GM18505 (cell line): ENCODE measurements around the gene ZDHHC12.
"Not testable (repeated sequence)": the region's sequence is repeated elsewhere in the genome, so short reads cannot be mapped to it uniquely, and the experiment has no call there.

ENCODE experiments used
- ATAC-seq: cut with Tn5 transposase; IDR thresholded peaks from one replicate; pipeline ENCODE4 v1.9.1; 2021; ENCODE audit not compliant: unreplicated experiment
- POLR2A ChIP-seq: IDR thresholded peaks from 4 replicates; pipeline ENCODE4 v1.6.1; 2011; ENCODE audit warnings: borderline replicate concordance; ENCODE audit not compliant: insufficient read depth, insufficient read length; ENCODE audit errors: extremely low read depth

The ZDHHC12 gene

DNA sequence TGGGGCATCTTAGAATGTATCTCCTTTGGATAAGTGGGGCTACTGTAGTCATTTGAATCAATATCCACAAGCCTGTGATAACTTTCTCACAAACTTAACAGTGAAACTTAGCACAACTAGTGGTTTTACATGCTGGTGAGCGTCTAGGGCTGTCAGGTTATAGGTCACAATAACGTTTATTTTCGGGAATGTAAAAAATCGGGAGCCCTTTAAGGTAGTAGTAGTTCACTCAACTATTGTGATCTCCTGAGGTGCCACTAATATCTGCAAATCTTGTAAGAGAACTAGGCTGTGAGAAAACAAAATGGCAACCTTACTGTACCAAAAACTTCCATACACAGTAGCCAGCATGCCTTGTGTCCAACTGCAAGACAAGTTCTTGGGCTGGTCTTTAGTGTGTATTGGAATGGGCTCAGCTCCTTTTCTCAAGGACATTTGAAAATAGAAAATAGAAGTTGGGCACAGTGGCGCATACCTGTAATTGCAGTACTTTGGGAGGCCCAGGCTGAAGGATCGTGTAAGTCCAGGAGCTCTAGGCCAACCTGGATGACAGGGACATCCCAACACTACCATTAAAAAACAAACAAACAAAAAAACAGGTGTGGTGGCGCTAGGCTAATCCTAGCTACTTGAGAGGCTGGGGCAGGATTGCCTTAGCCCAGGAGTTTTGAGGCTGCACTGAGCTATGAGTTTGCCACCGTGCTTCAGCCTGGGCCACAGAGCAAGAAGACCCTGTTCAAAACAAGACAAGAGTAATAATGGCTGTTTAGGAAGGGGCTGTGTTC lies 26.8 kb downstream of the ZDHHC12 start:
- ATAC-seq = no peak
- TF ChIP-seq POLR2A = no peak

DNA sequence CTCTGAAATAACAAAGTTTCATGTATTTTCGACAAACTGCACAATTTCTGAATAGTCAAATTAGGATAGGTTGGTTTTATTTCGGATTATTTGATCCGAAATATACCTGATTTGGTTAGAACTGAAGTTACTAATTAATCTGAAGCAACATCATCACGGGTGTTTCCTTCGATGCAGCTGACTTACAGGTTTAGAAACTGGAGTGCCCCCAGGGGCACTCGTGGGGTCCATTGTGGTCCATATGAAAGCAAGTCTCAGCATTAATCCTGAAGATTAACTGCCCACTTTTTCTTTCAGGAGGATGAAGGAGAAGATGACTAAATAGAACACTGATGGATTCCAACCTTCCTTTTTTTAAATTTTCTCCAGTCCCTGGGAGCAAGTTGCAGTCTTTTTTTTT lies 29.6 kb downstream of the ZDHHC12 start:
- no peak for ATAC-seq
- TF ChIP-seq POLR2A = no peak

DNA sequence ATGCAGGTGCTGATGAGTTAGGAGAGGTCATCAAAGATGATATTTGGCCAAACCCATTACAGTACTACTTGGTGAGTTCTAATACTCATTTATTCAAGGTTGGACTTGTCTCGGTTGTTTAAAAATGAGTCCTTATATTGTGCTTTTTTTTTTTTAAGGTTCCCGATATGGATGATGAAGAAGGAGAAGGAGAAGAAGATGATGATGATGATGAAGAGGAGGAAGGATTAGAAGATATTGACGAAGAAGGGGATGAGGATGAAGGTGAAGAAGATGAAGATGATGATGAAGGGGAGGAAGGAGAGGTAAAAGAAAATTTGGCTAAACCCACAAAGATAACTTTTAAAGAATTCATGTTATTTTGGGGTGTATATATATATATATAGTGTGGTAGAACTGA lies 30.2 kb downstream of the ZDHHC12 start:
- ATAC-seq = not testable (repeated sequence)

DNA sequence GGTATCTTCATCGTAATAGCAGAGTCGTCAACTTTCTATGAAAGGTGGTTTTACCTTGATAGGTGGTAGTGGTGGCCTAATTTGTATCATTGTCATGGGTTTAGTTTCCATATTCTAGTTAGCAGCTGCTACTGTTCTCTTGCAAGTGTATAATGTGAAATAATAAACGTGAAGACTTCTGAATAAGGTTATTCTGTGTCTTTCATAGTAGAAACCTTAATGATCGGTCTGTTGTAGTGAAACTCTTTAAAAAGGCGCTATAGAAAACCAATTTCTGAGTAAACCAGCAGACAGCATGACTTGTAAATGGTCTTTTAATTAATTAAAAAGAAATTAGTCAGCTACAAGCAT lies 33.3 kb downstream of the ZDHHC12 start:
- ATAC-seq = no peak
- no peak for TF ChIP-seq POLR2A

DNA sequence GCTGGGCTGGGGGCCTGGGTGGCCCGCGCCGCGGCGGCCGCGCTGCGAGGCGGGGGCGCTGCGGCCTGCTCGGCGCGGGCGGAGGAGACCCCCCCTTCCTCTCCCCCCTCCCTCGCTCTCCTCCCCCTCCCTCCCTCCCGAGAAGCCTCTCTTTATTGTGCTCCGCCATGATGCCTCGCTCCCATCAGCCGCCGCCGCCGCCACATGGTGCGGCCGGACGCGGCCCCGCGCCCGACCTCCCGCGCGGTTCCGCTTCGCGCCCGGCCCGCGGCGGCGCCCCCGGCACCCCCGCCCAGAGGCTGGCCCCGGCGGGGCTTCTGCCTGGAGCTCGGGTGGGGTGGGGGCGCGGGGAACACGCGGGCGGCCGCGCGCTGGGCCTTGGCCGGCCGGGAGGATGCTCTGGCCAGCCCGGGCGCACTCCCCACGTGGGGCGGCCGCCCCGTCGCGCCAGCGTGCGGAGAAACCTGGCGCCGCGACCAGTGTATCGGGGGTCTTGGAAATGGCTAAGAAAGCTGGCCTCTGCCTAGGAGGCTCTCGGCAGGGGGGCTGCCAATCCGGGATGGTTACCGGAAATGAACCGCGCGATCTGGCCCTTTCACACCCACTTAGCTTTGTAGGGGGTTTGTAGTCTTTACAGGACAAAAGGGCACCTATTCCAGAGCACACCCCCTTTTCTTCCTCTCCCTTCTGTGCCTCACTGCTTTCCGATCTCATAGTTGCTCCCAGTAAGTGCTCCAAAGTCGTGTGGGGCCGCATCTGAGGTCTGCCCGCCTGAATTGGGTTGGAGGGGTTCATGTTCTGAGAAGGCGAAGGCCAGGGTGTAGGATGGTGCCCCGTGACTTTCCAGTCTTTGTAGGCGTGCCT lies 33.9 kb downstream of the ZDHHC12 start:
- no peak for ATAC-seq
- TF ChIP-seq POLR2A = peak; percentile 10

DNA sequence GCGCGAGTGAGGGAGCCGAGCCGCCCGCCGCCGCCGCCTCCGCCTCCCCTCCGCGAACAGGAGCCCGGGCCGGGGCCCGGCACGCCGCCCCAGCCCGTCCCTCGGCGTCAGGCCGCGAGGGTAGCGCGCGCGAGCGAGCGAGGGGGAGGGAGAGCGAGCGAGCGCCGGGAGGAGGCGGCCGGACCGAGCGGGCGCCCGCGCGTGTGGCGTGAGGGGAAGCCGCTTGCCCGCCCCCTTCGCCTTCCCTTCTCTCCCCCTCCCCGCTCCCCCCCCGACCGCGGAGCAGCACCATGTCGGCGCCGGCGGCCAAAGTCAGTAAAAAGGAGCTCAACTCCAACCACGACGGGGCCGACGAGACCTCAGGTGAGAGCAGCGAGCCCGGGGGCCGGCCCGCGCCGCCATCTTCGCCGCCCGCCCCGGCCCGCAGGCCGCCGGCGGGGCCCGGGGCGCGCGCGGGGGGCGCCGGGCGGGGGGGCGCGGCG lies 34.6 kb downstream of the ZDHHC12 start:
- ATAC-seq = peak; percentile 27
- TF ChIP-seq POLR2A = no peak

DNA sequence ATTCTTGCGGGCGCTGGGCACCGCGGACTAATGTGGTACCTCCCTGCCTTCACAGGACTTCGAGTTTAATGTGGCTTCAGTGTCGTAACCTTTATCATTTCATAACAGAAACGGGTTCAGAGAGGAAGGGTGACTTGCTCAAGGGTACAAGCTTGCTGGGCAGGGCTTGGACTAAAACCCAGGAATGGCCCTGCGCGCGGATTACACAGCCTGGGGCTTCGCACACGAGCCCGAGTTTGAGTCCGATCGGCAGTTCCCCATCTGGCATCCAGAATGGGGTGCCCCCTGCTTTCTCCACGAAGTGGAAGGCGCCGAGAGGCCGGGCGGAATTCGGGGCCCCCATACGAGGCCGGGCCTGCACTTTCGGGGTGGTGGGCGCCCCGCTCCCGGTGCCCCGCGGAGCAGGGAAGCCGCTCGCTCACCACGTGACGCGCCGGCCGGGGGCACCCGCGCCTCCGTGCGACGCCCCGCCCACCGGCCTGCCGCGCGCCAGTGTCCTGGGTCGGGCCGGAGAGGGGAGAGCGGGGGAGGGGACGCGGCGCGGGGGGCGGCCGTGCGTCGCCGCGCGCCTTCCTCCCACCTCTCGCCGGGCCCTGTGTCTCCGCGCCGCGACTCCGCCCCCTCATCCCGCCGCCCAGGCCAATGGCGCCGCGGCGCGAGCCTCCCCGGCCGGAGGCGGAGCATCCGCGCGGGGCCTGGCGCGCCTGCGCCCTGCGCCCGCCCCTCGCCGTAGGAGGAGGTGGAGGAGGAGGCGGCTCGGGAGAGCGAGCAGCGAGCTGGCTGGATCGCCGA lies 35.2 kb downstream of the ZDHHC12 start, which contains the start of gene SET:
Gene SET, plus strand, starts transcription at position 722 of the 792 bp plus-strand sequence. CDS start 361 bp downstream, outside the sequence.
- peak; percentile 73 for ATAC-seq
- TF ChIP-seq POLR2A = peak; percentile 79

DNA sequence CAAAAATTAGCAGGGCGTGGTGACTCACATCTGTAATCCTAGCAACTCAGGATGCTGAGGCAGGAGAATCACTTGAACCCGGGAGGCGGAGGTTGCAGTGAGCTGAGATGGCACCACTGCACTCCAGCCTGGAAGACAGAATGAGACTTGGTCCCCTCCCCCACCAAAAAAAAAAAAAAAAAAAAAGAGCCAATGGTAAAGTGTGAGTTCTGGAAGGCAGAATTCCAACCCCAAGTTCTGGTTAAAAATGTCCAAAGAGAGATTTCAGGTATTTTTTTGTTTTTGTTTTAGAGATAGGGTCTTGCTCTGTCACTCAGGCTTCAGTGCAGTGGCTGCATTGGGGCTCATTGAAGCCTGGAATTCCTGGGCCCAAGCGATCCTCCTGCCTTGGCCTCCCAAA lies 36.5 kb downstream of the ZDHHC12 start:
- TF ChIP-seq POLR2A = no peak
- no peak for ATAC-seq

DNA sequence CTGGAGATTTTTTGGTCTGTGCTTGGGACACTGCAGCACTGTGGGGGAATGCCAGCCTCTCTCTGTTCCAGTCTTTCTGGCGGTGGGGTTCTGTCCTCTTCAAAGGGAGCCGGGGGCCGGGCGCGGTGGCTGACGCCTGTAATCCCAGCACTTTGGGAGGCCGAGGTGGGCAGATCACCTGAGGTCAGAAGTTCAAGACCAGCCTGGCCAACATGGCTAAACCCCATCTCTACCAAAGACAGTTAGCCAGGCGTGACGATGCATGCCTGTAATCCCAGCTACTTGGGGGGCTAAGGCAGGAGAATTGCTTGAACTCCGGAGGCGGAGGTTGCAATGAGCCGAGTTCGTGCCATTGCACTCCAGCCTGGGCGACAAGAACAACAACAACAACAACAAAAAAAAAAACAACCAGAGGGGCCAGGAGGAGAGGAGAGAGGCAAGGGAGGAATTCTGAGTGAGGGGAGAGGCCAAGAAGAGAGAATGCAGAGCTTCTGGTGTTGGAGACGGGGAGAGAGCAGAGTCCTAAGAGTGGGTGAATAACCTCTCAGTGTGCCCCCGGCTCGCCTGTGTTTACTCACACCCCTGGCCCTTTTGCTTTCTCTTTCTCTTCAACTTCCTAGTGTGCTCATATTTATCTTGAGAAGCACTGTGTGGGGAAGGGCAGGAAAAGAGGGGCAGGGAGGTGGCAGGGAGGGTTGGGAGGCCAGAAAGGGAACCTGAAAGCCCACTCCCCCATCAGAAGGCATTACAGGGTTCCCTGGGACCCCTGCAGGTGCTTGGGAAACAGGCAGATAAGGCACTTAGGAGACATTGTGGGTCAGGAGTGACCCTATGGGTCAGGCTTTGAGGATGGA lies 38.1 kb downstream of the ZDHHC12 start:
- no peak for ATAC-seq
- TF ChIP-seq POLR2A = peak; percentile 31

DNA sequence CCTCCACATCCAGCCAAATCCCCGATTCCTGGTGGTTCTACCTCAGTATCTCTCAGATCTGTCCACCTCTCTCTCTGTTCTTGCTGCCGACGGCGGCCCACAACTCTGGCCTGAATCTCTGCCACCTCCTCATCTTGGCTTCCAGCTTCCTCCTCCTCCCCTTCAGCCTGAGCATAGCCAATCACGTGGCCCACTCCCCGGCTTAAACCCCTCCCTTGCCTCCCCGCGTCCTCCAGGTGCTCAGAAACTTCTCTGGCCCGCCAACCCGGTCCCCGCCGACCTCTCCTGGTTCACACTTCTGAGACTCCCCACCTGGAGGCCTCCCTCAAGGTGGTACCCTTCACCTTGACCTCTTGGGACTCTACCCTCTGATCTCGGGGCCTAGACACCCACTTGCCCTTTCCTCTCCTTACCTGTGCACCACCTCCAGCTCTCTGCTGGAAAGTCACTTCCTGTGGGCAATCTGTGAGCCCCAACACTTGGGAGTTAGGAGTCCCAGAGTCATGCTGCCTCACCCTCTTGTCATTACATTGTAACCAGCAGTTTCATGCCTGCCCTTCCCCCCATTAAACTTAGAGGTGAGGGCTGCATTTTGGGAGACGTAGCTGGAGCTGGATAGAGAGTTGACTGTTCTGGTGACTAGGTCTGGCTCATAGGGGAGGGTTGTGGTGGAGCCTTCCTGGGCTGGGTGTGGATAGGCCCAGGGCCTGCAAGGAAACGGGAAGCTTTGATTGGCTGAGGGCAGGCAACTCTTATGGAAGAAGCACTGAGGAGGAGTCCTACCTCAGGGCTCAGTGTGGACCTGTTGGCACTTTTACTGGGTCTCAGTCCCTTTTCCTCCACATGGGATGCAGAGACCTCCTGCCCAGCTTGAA lies 39.4 kb downstream of the ZDHHC12 start:
- TF ChIP-seq POLR2A = peak; percentile 95
- no peak for ATAC-seq

DNA sequence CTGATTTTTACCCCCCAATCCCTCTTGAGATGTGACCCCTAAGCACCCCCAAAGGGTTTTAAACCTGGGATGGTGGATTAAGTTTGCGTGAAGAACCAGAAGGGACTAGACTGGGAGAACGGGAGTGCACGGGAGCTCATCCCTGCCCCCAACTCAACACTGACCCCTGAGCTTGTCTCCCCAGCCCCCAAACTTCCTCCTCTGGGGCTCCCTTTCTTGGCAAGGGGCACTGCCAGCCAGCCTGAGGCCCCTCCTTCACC lies 39.9 kb downstream of the ZDHHC12 start:
- TF ChIP-seq POLR2A = no peak
- no peak for ATAC-seq
